HepG2 (cell line): Measurements from ENCODE around the gene SRSF11. TPM values are rescaled to one million over a fixed set of nuclear protein-coding genes. Genes with fewer than 3 reads are reported as not detected.

Source experiments
- ATF1 ChIP-seq: IDR thresholded peaks from 2 replicates; pipeline ENCODE4 v1.6.1; 2016; ENCODE audit warnings: mild to moderate bottlenecking, control low read depth
- BCLAF1 ChIP-seq: fragments of 450-650 bp; IDR thresholded peaks from 2 replicates; pipeline ENCODE4 v1.6.1; 2017; ENCODE audit warnings: mild to moderate bottlenecking
- ERF ChIP-seq: IDR thresholded peaks from 2 replicates; pipeline ENCODE4 v1.6.1; 2018; ENCODE audit warnings: missing biosample characterization, missing genetic modification reagents
- FOXM1 ChIP-seq: sonication (generic); formaldehyde crosslinking; IDR thresholded peaks from 2 replicates; pipeline ENCODE4 v1.5.0; 2020; ENCODE audit warnings: missing genetic modification reagents
- GABPB1 ChIP-seq: IDR thresholded peaks from 2 replicates; pipeline ENCODE4 v1.6.1; 2016; ENCODE audit warnings: mild to moderate bottlenecking, missing genetic modification reagents, moderate library complexity, missing compliant biosample characterization
- HNRNPK ChIP-seq: fragments of 200-400 bp; formaldehyde crosslinking; IDR thresholded peaks from 2 replicates; pipeline ENCODE4 v1.6.1; 2018; ENCODE audit warnings: low read length, low read depth, moderate library complexity, mild to moderate bottlenecking; ENCODE audit not compliant: poor library complexity, severe bottlenecking
- HOXA5 ChIP-seq: sonication (generic); formaldehyde crosslinking; IDR thresholded peaks from 2 replicates; pipeline ENCODE4 v1.4.0; 2020; ENCODE audit warnings: missing genetic modification reagents
- JDP2 ChIP-seq: sonication (generic); formaldehyde crosslinking; IDR thresholded peaks from 2 replicates; pipeline ENCODE4 v1.8.1; 2022; ENCODE audit warnings: missing genetic modification reagents, borderline replicate concordance
- KDM6A ChIP-seq: IDR thresholded peaks from 2 replicates; pipeline ENCODE4 v1.6.1; 2016; ENCODE audit warnings: low read depth
- PHF5A ChIP-seq: IDR thresholded peaks from one replicate; pipeline ENCODE4 v1.6.1; 2018; ENCODE audit warnings: low read depth, missing genetic modification reagents; ENCODE audit not compliant: unreplicated experiment
- POLR2G ChIP-seq: fragments of 200-400 bp; formaldehyde crosslinking; IDR thresholded peaks from 2 replicates; pipeline ENCODE4 v1.6.1; 2018; ENCODE audit warnings: mild to moderate bottlenecking, low read depth, low read length, moderate library complexity
- RCOR2 ChIP-seq: IDR thresholded peaks from 2 replicates; pipeline ENCODE4 v1.6.1; 2016; ENCODE audit warnings: missing biosample characterization, missing genetic modification reagents
- RFX1 ChIP-seq: fragments of 450-650 bp; IDR thresholded peaks from 2 replicates; pipeline ENCODE4 v1.6.1; 2017
- SP4 ChIP-seq: sonication (generic); formaldehyde crosslinking; IDR thresholded peaks from 2 replicates; pipeline ENCODE4 v1.8.1; 2023; ENCODE audit warnings: mild to moderate bottlenecking, missing genetic modification reagents
- ZFP1 ChIP-seq: IDR thresholded peaks from 2 replicates; pipeline ENCODE4 v1.6.1; 2016
- ZFP62 ChIP-seq: sonication (generic); formaldehyde crosslinking; IDR thresholded peaks from 2 replicates; pipeline ENCODE4 v1.4.0; 2020; ENCODE audit warnings: missing genetic modification reagents
- ZNF225 ChIP-seq: sonication (generic); formaldehyde crosslinking; IDR thresholded peaks from 2 replicates; pipeline ENCODE4 v1.4.0; 2020; ENCODE audit warnings: mild to moderate bottlenecking, missing genetic modification reagents
- ZNF260 ChIP-seq: sonication (generic); formaldehyde crosslinking; IDR thresholded peaks from 2 replicates; pipeline ENCODE4 v1.4.0; 2020; ENCODE audit warnings: missing genetic modification reagents, low read depth, mild to moderate bottlenecking, borderline replicate concordance
- ZNF337 ChIP-seq: sonication (generic); formaldehyde crosslinking; IDR thresholded peaks from 2 replicates; pipeline ENCODE4 v1.5.1; 2020; ENCODE audit warnings: missing genetic modification reagents, low read depth, mild to moderate bottlenecking, borderline replicate concordance
- ZNF563 ChIP-seq: sonication (generic); formaldehyde crosslinking; IDR thresholded peaks from 2 replicates; pipeline ENCODE4 v1.8.0; 2022; ENCODE audit warnings: mild to moderate bottlenecking, moderate library complexity, missing genetic modification reagents
- ZNF567 ChIP-seq: sonication (generic); formaldehyde crosslinking; IDR thresholded peaks from 2 replicates; pipeline ENCODE4 v1.8.1; 2023; ENCODE audit warnings: mild to moderate bottlenecking, missing genetic modification reagents, borderline replicate concordance
- ZNF569 ChIP-seq: sonication (generic); formaldehyde crosslinking; IDR thresholded peaks from 2 replicates; pipeline ENCODE4 v1.5.0; 2020; ENCODE audit warnings: mild to moderate bottlenecking, missing genetic modification reagents, moderate library complexity, borderline replicate concordance
- ZNF589 ChIP-seq: sonication (generic); formaldehyde crosslinking; conservative IDR thresholded peaks from 2 replicates; pipeline ENCODE4 v1.8.0; 2022; ENCODE audit warnings: mild to moderate bottlenecking, moderate library complexity, missing genetic modification reagents
- ZNF605 ChIP-seq: sonication (generic); formaldehyde crosslinking; IDR thresholded peaks from 2 replicates; pipeline ENCODE4 v1.8.0; 2022; ENCODE audit warnings: mild to moderate bottlenecking, missing genetic modification reagents
- polyA plus RNA-seq, 8 experiments: library from polyadenylated mRNA; depleted of rRNA in 3 of 8; stranded (reverse) in 7 of 8; unstranded in 1 of 8; fragments of >200 nt; fragmentation: Illumina TruSeq in 4 of 8; extraction: Trizol in 4 of 8; gene quantifications; 2 replicates each; pipeline versions ENCODE4 v1.2.1 to v1.2.3, GENCODE V29; 2011 to 2016; ENCODE audit warnings: low read depth in 4 of 8, missing spikeins in 1 of 8, mixed read lengths in 1 of 8; ENCODE audit not compliant: insufficient read depth in 1 of 8
- total RNA-seq, 5 experiments: library from RNA; depleted of rRNA; stranded (reverse); fragments of >200 nt; fragmentation: Illumina TruSeq; extraction: Trizol; gene quantifications; 2 replicates each; pipeline ENCODE4 v1.2.3, GENCODE V29; 2016; ENCODE audit warnings: low read depth in 1 of 5
- TF ChIP-seq, protein P1 (sequence below): sonication (generic); formaldehyde crosslinking; IDR thresholded peaks from 2 replicates; pipeline ENCODE4 v1.4.0; 2020; ENCODE audit warnings: missing genetic modification reagents
- TF ChIP-seq, protein P2 (sequence below): IDR thresholded peaks from 2 replicates; pipeline ENCODE4 v1.6.1; 2016; ENCODE audit warnings: low read depth
- TF ChIP-seq, protein P3 (sequence below): sonication (generic); formaldehyde crosslinking; IDR thresholded peaks from 2 replicates; pipeline ENCODE4 v1.8.1; 2023; ENCODE audit warnings: mild to moderate bottlenecking, missing genetic modification reagents, borderline replicate concordance

The SRSF11 gene
- total and polyA plus RNA-seq, 2 of the 13 experiments (the other 11 are each of a cell fraction or from before 2014, with no cell fraction given), result 118 to 381 TPM

DNA sequence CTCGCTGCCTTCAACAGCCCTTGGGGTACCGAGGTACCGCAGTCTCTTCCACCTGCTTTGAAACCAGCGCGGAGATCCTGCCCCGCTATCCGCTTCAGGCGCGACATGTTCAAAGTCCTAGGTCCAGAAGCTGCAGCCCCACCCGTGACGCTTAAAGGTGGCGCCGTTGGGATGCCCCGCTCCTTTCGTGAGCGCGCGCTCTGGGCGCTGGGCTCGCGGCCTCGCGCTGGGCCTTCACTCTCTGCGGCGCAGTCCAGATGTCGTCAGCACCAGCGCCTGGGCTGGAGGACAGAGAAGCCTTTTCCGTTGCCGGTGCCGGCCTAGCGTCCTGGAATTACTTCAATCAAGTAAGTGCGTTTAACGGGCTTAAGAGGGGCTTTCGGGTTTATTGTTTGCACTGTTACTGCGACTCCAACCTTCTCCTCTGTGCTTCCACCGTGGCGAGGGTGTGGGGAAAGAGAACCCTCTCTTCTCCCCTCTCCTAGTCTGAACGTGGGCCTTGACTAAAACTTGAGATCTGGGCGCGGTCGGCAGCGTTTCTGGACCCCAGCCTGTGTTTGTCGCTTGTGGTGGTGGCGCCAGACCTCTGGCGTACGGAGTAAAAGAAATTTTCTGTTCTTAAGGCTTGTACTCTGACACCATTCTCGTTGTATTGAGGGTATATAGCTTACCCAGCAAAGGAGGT lies 15.6 kb upstream of the SRSF11 start, which contains the start of gene LRRC40 (continued):
- TF ChIP-seq BCLAF1 (no peak), ZNF569 (CRISPR knock-in tag) (no peak), ZNF589 (CRISPR knock-in tag) (peak; percentile 23; the same call in 1 of the 2 replicates), ZFP1 (CRISPR knock-in tag) (0 out of 2 replicates have a peak, but pooled peaks have one; percentile 41), ZNF260 (CRISPR knock-in tag) (no peak), KDM6A (CRISPR knock-in tag) (no peak), ZNF225 (peak; percentile 87; the same call in 1 of the 2 replicates), ZNF605 (CRISPR knock-in tag) (peak; percentile 93), RCOR2 (no peak), ATF1 (peak; percentile 99), ZNF563 (CRISPR knock-in tag) (peak; percentile 39; the same call in 1 of the 2 replicates), RFX1 (no peak), ZNF567 (CRISPR knock-in tag) (peak; percentile 88; the same call in 1 of the 2 replicates), SP4 (CRISPR knock-in tag) (peak; percentile 91), PHF5A (CRISPR knock-in tag) (peak; percentile 67), HNRNPK (no peak), ERF (CRISPR knock-in tag) (peak; percentile 73), GABPB1 (CRISPR knock-in tag) (peak; percentile 93), FOXM1 (CRISPR knock-in tag) (no peak), HOXA5 (peak; percentile 73), ZFP62 (CRISPR knock-in tag) (no peak), ZNF337 (CRISPR knock-in tag) (no peak), JDP2 (no peak), POLR2G (peak; percentile 90)
- TF ChIP-seq, protein P1, sequence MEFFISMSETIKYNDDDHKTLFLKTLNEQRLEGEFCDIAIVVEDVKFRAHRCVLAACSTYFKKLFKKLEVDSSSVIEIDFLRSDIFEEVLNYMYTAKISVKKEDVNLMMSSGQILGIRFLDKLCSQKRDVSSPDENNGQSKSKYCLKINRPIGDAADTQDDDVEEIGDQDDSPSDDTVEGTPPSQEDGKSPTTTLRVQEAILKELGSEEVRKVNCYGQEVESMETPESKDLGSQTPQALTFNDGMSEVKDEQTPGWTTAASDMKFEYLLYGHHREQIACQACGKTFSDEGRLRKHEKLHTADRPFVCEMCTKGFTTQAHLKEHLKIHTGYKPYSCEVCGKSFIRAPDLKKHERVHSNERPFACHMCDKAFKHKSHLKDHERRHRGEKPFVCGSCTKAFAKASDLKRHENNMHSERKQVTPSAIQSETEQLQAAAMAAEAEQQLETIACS (CRISPR knock-in tag), result peak; percentile 100
- TF ChIP-seq, protein P2, sequence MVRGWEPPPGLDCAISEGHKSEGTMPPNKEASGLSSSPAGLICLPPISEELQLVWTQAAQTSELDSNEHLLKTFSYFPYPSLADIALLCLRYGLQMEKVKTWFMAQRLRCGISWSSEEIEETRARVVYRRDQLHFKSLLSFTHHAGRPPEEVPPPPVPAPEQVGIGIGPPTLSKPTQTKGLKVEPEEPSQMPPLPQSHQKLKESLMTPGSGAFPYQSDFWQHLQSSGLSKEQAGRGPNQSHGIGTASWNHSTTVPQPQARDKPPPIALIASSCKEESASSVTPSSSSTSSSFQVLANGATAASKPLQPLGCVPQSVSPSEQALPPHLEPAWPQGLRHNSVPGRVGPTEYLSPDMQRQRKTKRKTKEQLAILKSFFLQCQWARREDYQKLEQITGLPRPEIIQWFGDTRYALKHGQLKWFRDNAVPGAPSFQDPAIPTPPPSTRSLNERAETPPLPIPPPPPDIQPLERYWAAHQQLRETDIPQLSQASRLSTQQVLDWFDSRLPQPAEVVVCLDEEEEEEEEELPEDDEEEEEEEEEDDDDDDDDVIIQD, result peak; percentile 23; the same call in 1 of the 2 replicates
- TF ChIP-seq, protein P3, sequence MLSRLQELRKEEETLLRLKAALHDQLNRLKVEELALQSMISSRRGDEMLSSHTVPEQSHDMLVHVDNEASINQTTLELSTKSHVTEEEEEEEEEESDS (CRISPR knock-in tag), result no peak
